Stomach (tissue), 9 donors: ENCODE data around the gene MYO1H. TPM values are rescaled to one million over a fixed set of nuclear protein-coding genes. Genes with fewer than 3 reads are reported as not detected.

Source experiments
- DNase-seq, 2 donors: peaks; one replicate each; pipeline versions ENCODE4 v3.0.0 to v3.0.0-alpha.2; 2013 to 2019
- H3K27ac ChIP-seq, 5 donors: fragments of 200-600 bp in 4 of 5; sonication (generic) in 4 of 5; one replicate each; pipeline ENCODE4 v1.5.1; 2013 to 2019; ENCODE audit warnings: mild to moderate bottlenecking in 1 of 5, moderate library complexity in 1 of 5
- H3K27me3 ChIP-seq, 3 donors: fragments of 200-600 bp; sonication (generic); one replicate each; pipeline ENCODE4 v1.5.1; 2017 to 2019; ENCODE audit warnings: mixed run types in 1 of 3
- H3K36me3 ChIP-seq, 4 donors: fragments of 200-600 bp; sonication (generic); 1 replicate in 3 of 4; 2 replicates in 1 of 4; pipeline ENCODE4 v1.5.1; 2016 to 2019
- H3K4me1 ChIP-seq, 4 donors: fragments of 200-600 bp; sonication (generic); one replicate each; pipeline ENCODE4 v1.5.1; 2016 to 2019
- H3K4me3 ChIP-seq, 4 donors: fragments of 200-600 bp; sonication (generic) in 3 of 4; one replicate each; pipeline ENCODE4 v1.5.1; 2016 to 2019; ENCODE audit warnings: mild to moderate bottlenecking in 1 of 4
- H3K9me3 ChIP-seq, 4 donors: fragments of 200-600 bp; sonication (generic); one replicate each; pipeline ENCODE4 v1.5.1; 2016 to 2019
- CTCF ChIP-seq, 7 experiments: fragments of 450-650 bp in 4 of 7; fragments of 200-600 bp in 3 of 7; sonication (generic) in 3 of 7; IDR thresholded peaks; one replicate each; pipeline ENCODE4 v1.5.1; 2016 to 2019; ENCODE audit warnings: antibody characterized with exemption in 7 of 7, control low read depth in 2 of 7, mild to moderate bottlenecking in 1 of 7
- EP300 ChIP-seq: sonication (generic); formaldehyde crosslinking; IDR thresholded peaks from one replicate; pipeline ENCODE4 v1.6.1; 2017; ENCODE audit warnings: antibody characterized with exemption
- POLR2A ChIP-seq, 4 donors: fragments of 450-650 bp; IDR thresholded peaks; one replicate each; pipeline ENCODE4 v1.6.1; 2016; ENCODE audit warnings: antibody characterized with exemption in 4 of 4, control low read depth in 2 of 4, mild to moderate bottlenecking in 1 of 4, moderate library complexity in 1 of 4
- POLR2AphosphoS5 ChIP-seq, 3 donors: sonication (generic); formaldehyde crosslinking; IDR thresholded peaks; one replicate each; pipeline ENCODE4 v1.6.1; 2016; ENCODE audit warnings: antibody characterized with exemption in 3 of 3
- WGBS, 5 donors: extraction: QIAGEN DNeasy Blood & Tissue Kit in 3 of 5; methylation state at CpG; one replicate each; pipeline versions ENCODE4 v1.1.5 to v1.1.7; 2013 to 2018; 5-methylcytosine and 5-hydroxymethylcytosine counted together
- intact Hi-C: fragments of 100-400 bp; cut with DNase I; formaldehyde crosslinking; loops from one replicate; pipeline ENCODE4 v1.15.1; 2023; ENCODE audit warnings: low total_unique reads
- polyA plus RNA-seq, 3 donors: library from polyadenylated mRNA; stranded (reverse); fragments of 200-250 nt; gene quantifications; one replicate each; pipeline ENCODE4 v1.2.3, GENCODE V29; 2013
- total RNA-seq, 5 donors: library from RNA; depleted of rRNA; stranded (reverse); fragments of >200 nt; gene quantifications; one replicate each; pipeline versions ENCODE4 v1.1.0 to v1.2.3, GENCODE V29; 2014 to 2016
- donor health status: healthy with polysubstance abuse.
- donor health status: Bipolar disorder and iron deficiency.
- donor health status: healthy.

MYO1H gene
- total and polyA plus RNA-seq, 8 donors: 0.08 TPM; not detected in 7

GRCh38 chr12:109493938-109494337 lies 146.2 kb downstream of the MYO1H start:
- H3K27ac ChIP-seq: no peak overlapping the region
- no peak for DNase-seq
- no peaks in the 10 kb centered on the region for H3K4me1 ChIP-seq
- H3K9me3 ChIP-seq: no peaks in the 10 kb centered on the region
- 98 to 100% (median 100%) methylated on average over 1 of the region's 1 CpG for WGBS, 5 donors
- no peak overlapping the region for H3K4me3 ChIP-seq
- H3K36me3 ChIP-seq: peaks cover 55 to 100% (median 98%) of the 10 kb centered on the region in 4 donors
- no peaks in the 10 kb centered on the region for H3K27me3 ChIP-seq
- TF ChIP-seq CTCF (IDR thresholded peaks at IDR 0.05) (no peak), POLR2A (IDR thresholded peaks at IDR 0.05) (no peak), POLR2AphosphoS5 (IDR thresholded peaks at IDR 0.05) (no peak), EP300 (no peak)
- intact Hi-C loops: no loop called here

GRCh38 chr12:109494348-109494881 lies 146.7 kb downstream of the MYO1H start:
- H3K4me1 ChIP-seq: no peaks in the 10 kb centered on the region
- TF ChIP-seq EP300 (no peak), POLR2A (IDR thresholded peaks at IDR 0.05) (no peak), CTCF (IDR thresholded peaks at IDR 0.05) (no peak), POLR2AphosphoS5 (IDR thresholded peaks at IDR 0.05) (no peak)
- 92 to 98% (median 95%) methylated on average over 7 of the region's 7 CpGs for WGBS, 5 donors
- peaks cover 55 to 100% (median 98%) of the 10 kb centered on the region in 4 donors for H3K36me3 ChIP-seq
- DNase-seq: no peak
- intact Hi-C loops: no loop called here
- H3K9me3 ChIP-seq: no peaks in the 10 kb centered on the region
- H3K27ac ChIP-seq: no peak overlapping the region
- no peaks in the 10 kb centered on the region for H3K27me3 ChIP-seq
- H3K4me3 ChIP-seq: no peak overlapping the region

GRCh38 chr12:109495012-109495411 lies 147.3 kb downstream of the MYO1H start:
- no peak overlapping the region for H3K4me3 ChIP-seq
- TF ChIP-seq CTCF (IDR thresholded peaks at IDR 0.05): no peak
- no peak for TF ChIP-seq POLR2AphosphoS5 (IDR thresholded peaks at IDR 0.05)
- TF ChIP-seq POLR2A (IDR thresholded peaks at IDR 0.05): no peak
- no peak overlapping the region for H3K27ac ChIP-seq
- peaks cover 55 to 100% (median 98%) of the 10 kb centered on the region in 4 donors for H3K36me3 ChIP-seq
- no peaks in the 10 kb centered on the region for H3K9me3 ChIP-seq
- no peaks in the 10 kb centered on the region for H3K27me3 ChIP-seq
- no peaks in the 10 kb centered on the region for H3K4me1 ChIP-seq
- intact Hi-C loops: no loop called here
- DNase-seq: no peak

GRCh38 chr12:109496306-109496705 lies 148.6 kb downstream of the MYO1H start:
- Histone ChIP-seq H3K4me3 (no peak overlapping the region), H3K27me3 (no peaks in the 10 kb centered on the region), H3K27ac (no peak overlapping the region), H3K4me1 (no peaks in the 10 kb centered on the region), H3K9me3 (no peaks in the 10 kb centered on the region), H3K36me3 (peaks cover 58 to 100% (median 98%) of the 10 kb centered on the region in 4 donors)
- TF ChIP-seq POLR2AphosphoS5 (IDR thresholded peaks at IDR 0.05): no peak
- no peak for TF ChIP-seq CTCF (IDR thresholded peaks at IDR 0.05)
- no peak for TF ChIP-seq EP300
- TF ChIP-seq POLR2A (IDR thresholded peaks at IDR 0.05): no peak
- no peak for DNase-seq
- intact Hi-C loops: no loop called here
